Ascending aorta (tissue), 2 donors: ENCODE results near the gene POLR2L. TPM values are rescaled to one million over a fixed set of nuclear protein-coding genes. Genes with fewer than 3 reads are reported as not detected.

Source experiments
- DNase-seq, 2 donors: peaks; one replicate each; pipeline ENCODE4 v3.0.0-alpha.2; 2019; ENCODE audit warnings: low spot score in 2 of 2
- H3K27ac ChIP-seq, 2 donors: fragments of 200-600 bp; sonication (generic); one replicate each; pipeline ENCODE4 v1.5.1; 2016 to 2017; ENCODE audit warnings: mild to moderate bottlenecking in 1 of 2
- H3K27me3 ChIP-seq: fragments of 200-600 bp; sonication (generic); one replicate; pipeline ENCODE4 v1.5.1; 2017
- H3K36me3 ChIP-seq, 2 donors: fragments of 200-600 bp; sonication (generic); one replicate each; pipeline ENCODE4 v1.5.1; 2016
- H3K4me1 ChIP-seq, 2 donors: fragments of 200-600 bp; sonication (generic); one replicate each; pipeline ENCODE4 v1.5.1; 2016 to 2017; ENCODE audit warnings: mild to moderate bottlenecking in 1 of 2
- H3K4me3 ChIP-seq, 2 donors: fragments of 200-600 bp; sonication (generic); one replicate each; pipeline ENCODE4 v1.5.1; 2016 to 2017; ENCODE audit warnings: mild to moderate bottlenecking in 1 of 2
- H3K9me3 ChIP-seq, 2 donors: fragments of 200-600 bp; sonication (generic); one replicate each; pipeline ENCODE4 v1.5.1; 2016
- CTCF ChIP-seq, 3 experiments: fragments of 200-600 bp in 2 of 3; fragments of 450-650 bp in 1 of 3; sonication (generic) in 2 of 3; IDR thresholded peaks; one replicate each; pipeline ENCODE4 v1.5.1; 2016 to 2019; ENCODE audit warnings: antibody characterized with exemption in 3 of 3, mild to moderate bottlenecking in 1 of 3, moderate library complexity in 1 of 3
- intact Hi-C: fragments of 100-400 bp; cut with DNase I; formaldehyde crosslinking; loops from one replicate; pipeline ENCODE4 v1.15.1; 2023
- total RNA-seq: library from RNA; depleted of rRNA; stranded (reverse); fragments of >200 nt; gene quantifications from one replicate; pipeline ENCODE4 v1.1.0, GENCODE V29; 2016

Gene POLR2L
- total RNA-seq, 1 donor from 2014 or later: 141 TPM

GRCh38 chr11:838441-839279, 3.7 kb downstream of the POLR2L start:
- peak overlapping the region in 1 of 2 donors; percentile 25 for H3K27ac ChIP-seq

GRCh38 chr11:837990-838307, 4.4 kb downstream of the POLR2L start:
- no peak for DNase-seq
- Histone ChIP-seq H3K27ac (peak overlapping the region in 1 of 2 donors; percentile 14), H3K9me3 (no peaks in the 10 kb centered on the region), H3K36me3 (peaks cover 43 to 49% of the 10 kb centered on the region in 2 donors), H3K27me3 (no peaks in the 10 kb centered on the region), H3K4me1 (peaks cover 10 to 39% of the 10 kb centered on the region in 2 donors), H3K4me3 (no peak overlapping the region)
- no peak for TF ChIP-seq CTCF (IDR thresholded peaks at IDR 0.05)
- intact Hi-C loops: no loop called here

More at GRCh38 chr11:838441-839279, 3.7 kb downstream of the POLR2L start:
- Histone ChIP-seq H3K36me3 (peaks cover 43 to 49% of the 10 kb centered on the region in 2 donors), H3K27me3 (no peaks in the 10 kb centered on the region), H3K4me1 (peaks cover 16 to 45% of the 10 kb centered on the region in 2 donors), H3K4me3 (no peak overlapping the region), H3K9me3 (no peaks in the 10 kb centered on the region)
- TF ChIP-seq CTCF (IDR thresholded peaks at IDR 0.05): peak in 1 of 3 experiments; percentile 16
- no peak for DNase-seq
- intact Hi-C loops: no loop called here

- peak overlapping the region; percentile 14 to 81 for H3K27ac ChIP-seq
- no peak for TF ChIP-seq CTCF (IDR thresholded peaks at IDR 0.05)
- peaks cover 43 to 49% of the 10 kb centered on the region in 2 donors for H3K36me3 ChIP-seq
- no peaks in the 10 kb centered on the region for H3K27me3 ChIP-seq
- H3K9me3 ChIP-seq: no peaks in the 10 kb centered on the region
- H3K4me1 ChIP-seq: peaks cover 9 to 41% of the 10 kb centered on the region in 2 donors
- intact Hi-C loops: no loop called here
- no peak overlapping the region for H3K4me3 ChIP-seq
- DNase-seq: no peak
Measured at GRCh38 chr11:837189-837989, 4.9 kb downstream of the POLR2L start.

GRCh38 chr11:836700-837099, 5.6 kb downstream of the POLR2L start:
- Histone ChIP-seq H3K9me3 (no peaks in the 10 kb centered on the region), H3K36me3 (peaks cover 43 to 49% of the 10 kb centered on the region in 2 donors), H3K27ac (peak overlapping the region; percentile 14 to 81), H3K4me1 (peaks cover 14 to 47% of the 10 kb centered on the region in 2 donors), H3K27me3 (no peaks in the 10 kb centered on the region), H3K4me3 (no peak overlapping the region)
- no peak for DNase-seq
- intact Hi-C loops: no loop called here
- no peak for TF ChIP-seq CTCF (IDR thresholded peaks at IDR 0.05)

GRCh38 chr11:836274-836673, 6.1 kb downstream of the POLR2L start:
- no peaks in the 10 kb centered on the region for H3K9me3 ChIP-seq
- H3K4me1 ChIP-seq: peaks cover 14 to 43% of the 10 kb centered on the region in 2 donors
- H3K4me3 ChIP-seq: no peak overlapping the region
- intact Hi-C loops: no loop called here
- DNase-seq: no peak
- H3K36me3 ChIP-seq: peaks cover 43 to 49% of the 10 kb centered on the region in 2 donors
- H3K27ac ChIP-seq: peak overlapping the region; percentile 81 to 95
- no peaks in the 10 kb centered on the region for H3K27me3 ChIP-seq
- TF ChIP-seq CTCF (IDR thresholded peaks at IDR 0.05): no peak
